Stomach (tissue), 9 donors: ENCODE data around the gene GDPD1. TPM values are rescaled to one million over a fixed set of nuclear protein-coding genes. Genes with fewer than 3 reads are reported as not detected.
A peak's percentile ranks its signal among the peaks of the same experiment; 100 is the strongest.
"Not testable (repeated sequence)": the region's sequence is repeated elsewhere in the genome, so short reads cannot be mapped to it uniquely, and the experiment has no call there.

ENCODE experiments used
- DNase-seq, 2 donors: peaks; one replicate each; pipeline versions ENCODE4 v3.0.0 to v3.0.0-alpha.2; 2013 to 2019
- H3K27ac ChIP-seq, 5 donors: fragments of 200-600 bp in 4 of 5; sonication (generic) in 4 of 5; one replicate each; pipeline ENCODE4 v1.5.1; 2013 to 2019; ENCODE audit warnings: mild to moderate bottlenecking in 1 of 5, moderate library complexity in 1 of 5
- H3K27me3 ChIP-seq, 3 donors: fragments of 200-600 bp; sonication (generic); one replicate each; pipeline ENCODE4 v1.5.1; 2017 to 2019; ENCODE audit warnings: mixed run types in 1 of 3
- H3K36me3 ChIP-seq, 4 donors: fragments of 200-600 bp; sonication (generic); 1 replicate in 3 of 4; 2 replicates in 1 of 4; pipeline ENCODE4 v1.5.1; 2016 to 2019
- H3K4me1 ChIP-seq, 4 donors: fragments of 200-600 bp; sonication (generic); one replicate each; pipeline ENCODE4 v1.5.1; 2016 to 2019
- H3K4me3 ChIP-seq, 4 donors: fragments of 200-600 bp; sonication (generic) in 3 of 4; one replicate each; pipeline ENCODE4 v1.5.1; 2016 to 2019; ENCODE audit warnings: mild to moderate bottlenecking in 1 of 4
- H3K9me3 ChIP-seq, 4 donors: fragments of 200-600 bp; sonication (generic); one replicate each; pipeline ENCODE4 v1.5.1; 2016 to 2019
- EP300 ChIP-seq: sonication (generic); formaldehyde crosslinking; IDR thresholded peaks from one replicate; pipeline ENCODE4 v1.6.1; 2017; ENCODE audit warnings: antibody characterized with exemption
- POLR2A ChIP-seq, 4 donors: fragments of 450-650 bp; IDR thresholded peaks; one replicate each; pipeline ENCODE4 v1.6.1; 2016; ENCODE audit warnings: antibody characterized with exemption in 4 of 4, control low read depth in 2 of 4, mild to moderate bottlenecking in 1 of 4, moderate library complexity in 1 of 4
- POLR2AphosphoS5 ChIP-seq, 3 donors: sonication (generic); formaldehyde crosslinking; IDR thresholded peaks; one replicate each; pipeline ENCODE4 v1.6.1; 2016; ENCODE audit warnings: antibody characterized with exemption in 3 of 3
- WGBS, 5 donors: extraction: QIAGEN DNeasy Blood & Tissue Kit in 3 of 5; methylation state at CpG; one replicate each; pipeline versions ENCODE4 v1.1.5 to v1.1.7; 2013 to 2018; 5-methylcytosine and 5-hydroxymethylcytosine counted together
- intact Hi-C: fragments of 100-400 bp; cut with DNase I; formaldehyde crosslinking; loops from one replicate; pipeline ENCODE4 v1.15.1; 2023; ENCODE audit warnings: low total_unique reads
- polyA plus RNA-seq, 3 donors: library from polyadenylated mRNA; stranded (reverse); fragments of 200-250 nt; gene quantifications; one replicate each; pipeline ENCODE4 v1.2.3, GENCODE V29; 2013
- small RNA-seq, 4 donors: library from RNA; depleted of rRNA; stranded (forward); fragments of <200 nt; gene quantifications; one replicate each; pipeline ENCODE3, GENCODE V24; 2016
- total RNA-seq, 5 donors: library from RNA; depleted of rRNA; stranded (reverse); fragments of >200 nt; gene quantifications; one replicate each; pipeline versions ENCODE4 v1.1.0 to v1.2.3, GENCODE V29; 2014 to 2016
- TF ChIP-seq, protein P1 (sequence below), 7 experiments: fragments of 450-650 bp in 4 of 7; fragments of 200-600 bp in 3 of 7; sonication (generic) in 3 of 7; IDR thresholded peaks; one replicate each; pipeline ENCODE4 v1.5.1; 2016 to 2019; ENCODE audit warnings: antibody characterized with exemption in 7 of 7, control low read depth in 2 of 7, mild to moderate bottlenecking in 1 of 7
- donor health status: healthy with polysubstance abuse.
- donor health status: Bipolar disorder and iron deficiency.
- donor health status: healthy.

Gene GDPD1
- total and polyA plus RNA-seq, 8 donors, result 0.40 to 8.6 (median 1.8) TPM; not detected in 2

DNA sequence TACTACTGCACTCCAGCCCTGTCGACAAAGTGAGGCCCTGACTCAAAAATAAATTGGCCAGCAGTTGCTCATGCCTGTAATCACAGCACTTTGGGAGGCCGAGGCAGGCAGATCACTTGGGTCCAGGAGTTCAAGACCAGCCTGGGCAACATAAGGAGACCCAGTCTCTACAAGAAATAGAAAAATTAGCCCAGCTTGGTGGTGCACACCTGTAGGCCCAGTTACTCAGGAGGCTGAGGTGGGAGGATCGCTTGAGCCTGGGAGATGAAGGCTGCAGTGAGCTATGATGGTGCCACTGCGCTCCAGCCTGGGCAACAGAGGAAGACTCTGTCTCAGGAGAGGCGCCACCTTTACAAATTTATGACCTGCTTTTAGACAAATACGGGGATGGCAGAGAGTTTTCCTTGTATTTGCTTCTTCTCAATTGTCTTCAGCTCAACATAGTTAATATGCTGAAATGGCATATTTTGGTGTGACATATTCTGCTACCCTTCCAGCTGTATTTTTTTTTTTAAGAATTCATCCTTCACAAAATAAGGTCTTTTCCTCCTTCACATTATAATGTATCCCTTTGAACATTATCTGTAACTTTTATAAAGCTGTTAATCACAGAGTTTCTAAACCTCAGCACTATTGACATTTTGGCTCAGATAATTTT lies 90.1 kb downstream of the GDPD1 start:
- Histone ChIP-seq H3K27ac (no peak overlapping the region), H3K4me1 (peaks cover 0 to 11% (median 7%) of the 10 kb centered on the region in 4 donors), H3K36me3 (no peaks in the 10 kb centered on the region), H3K27me3 (no peaks in the 10 kb centered on the region), H3K9me3 (no peaks in the 10 kb centered on the region), H3K4me3 (no peak overlapping the region)
- WGBS, 5 donors, result 78 to 84% (median 79%) methylated on average over 6 of the region's 6 CpGs
- TF ChIP-seq POLR2AphosphoS5 (IDR thresholded peaks at IDR 0.05) (no peak), POLR2A (IDR thresholded peaks at IDR 0.05) (no peak), EP300 (no peak)
- TF ChIP-seq, protein P1, sequence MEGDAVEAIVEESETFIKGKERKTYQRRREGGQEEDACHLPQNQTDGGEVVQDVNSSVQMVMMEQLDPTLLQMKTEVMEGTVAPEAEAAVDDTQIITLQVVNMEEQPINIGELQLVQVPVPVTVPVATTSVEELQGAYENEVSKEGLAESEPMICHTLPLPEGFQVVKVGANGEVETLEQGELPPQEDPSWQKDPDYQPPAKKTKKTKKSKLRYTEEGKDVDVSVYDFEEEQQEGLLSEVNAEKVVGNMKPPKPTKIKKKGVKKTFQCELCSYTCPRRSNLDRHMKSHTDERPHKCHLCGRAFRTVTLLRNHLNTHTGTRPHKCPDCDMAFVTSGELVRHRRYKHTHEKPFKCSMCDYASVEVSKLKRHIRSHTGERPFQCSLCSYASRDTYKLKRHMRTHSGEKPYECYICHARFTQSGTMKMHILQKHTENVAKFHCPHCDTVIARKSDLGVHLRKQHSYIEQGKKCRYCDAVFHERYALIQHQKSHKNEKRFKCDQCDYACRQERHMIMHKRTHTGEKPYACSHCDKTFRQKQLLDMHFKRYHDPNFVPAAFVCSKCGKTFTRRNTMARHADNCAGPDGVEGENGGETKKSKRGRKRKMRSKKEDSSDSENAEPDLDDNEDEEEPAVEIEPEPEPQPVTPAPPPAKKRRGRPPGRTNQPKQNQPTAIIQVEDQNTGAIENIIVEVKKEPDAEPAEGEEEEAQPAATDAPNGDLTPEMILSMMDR (IDR thresholded peaks at IDR 0.05), result no peak
- no peak for DNase-seq
- intact Hi-C loops, result no loop called here

DNA sequence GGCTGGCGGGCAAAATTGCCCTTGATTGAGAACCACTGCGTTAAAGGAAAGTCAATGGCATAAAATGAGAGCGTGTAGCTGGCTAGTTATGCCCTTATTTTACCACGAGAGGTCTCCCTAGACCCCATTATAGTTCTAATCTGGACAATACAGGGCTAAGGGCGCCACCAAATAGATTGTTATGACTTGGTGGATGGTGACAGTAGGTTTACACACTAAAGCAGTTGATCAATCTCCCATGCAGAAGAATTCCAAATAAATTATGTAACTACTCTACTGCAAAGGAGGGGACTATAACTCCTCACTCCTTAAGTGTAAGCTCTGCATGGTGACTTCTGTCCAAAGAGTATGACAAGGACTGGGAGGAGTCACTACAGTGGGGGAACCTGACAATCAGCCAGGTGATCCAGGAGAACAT lies 90.7 kb downstream of the GDPD1 start:
- WGBS, 5 donors, result 0 to 2% (median 0%) methylated on average over 5 of the region's 5 CpGs
- H3K4me1 ChIP-seq, result peaks cover 0 to 11% (median 7%) of the 10 kb centered on the region in 4 donors
- DNase-seq, result peak; percentile 43 to 86

DNA sequence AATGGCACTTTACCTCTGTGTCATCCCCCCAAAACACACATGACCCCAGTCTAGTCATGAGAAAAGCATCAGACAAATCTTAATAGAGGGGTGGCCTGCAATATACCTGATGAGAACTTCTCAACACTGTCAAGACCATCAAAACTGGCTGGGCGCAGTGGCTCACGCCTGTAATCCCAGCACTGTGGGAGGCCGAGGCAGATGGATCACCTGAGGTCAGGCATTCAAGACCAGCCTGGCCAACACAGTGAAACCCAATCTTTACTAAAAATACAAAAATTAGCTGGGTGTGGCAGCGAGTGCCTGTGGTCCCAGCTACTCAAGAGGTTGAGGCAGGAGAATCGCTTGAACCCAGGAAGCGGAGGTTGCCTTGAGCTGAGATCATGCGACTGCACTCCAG lies 91.2 kb downstream of the GDPD1 start:
- H3K9me3 ChIP-seq, intact Hi-C loops: not testable (repeated sequence)

More for the DNA sequence above, 90.7 kb downstream of the GDPD1 start:
- intact Hi-C loops, result no loop called here
- Histone ChIP-seq H3K4me3 (no peak overlapping the region), H3K9me3 (no peaks in the 10 kb centered on the region), H3K27ac (no peak overlapping the region), H3K36me3 (no peaks in the 10 kb centered on the region), H3K27me3 (no peaks in the 10 kb centered on the region)
- TF ChIP-seq POLR2AphosphoS5 (IDR thresholded peaks at IDR 0.05), result peak in 1 of 3 donors; percentile 58
- no peak for TF ChIP-seq EP300
- TF ChIP-seq, protein P1 (IDR thresholded peaks at IDR 0.05), result peak in 5 of 7 experiments; percentile 71 to 93 (median 81)

DNA sequence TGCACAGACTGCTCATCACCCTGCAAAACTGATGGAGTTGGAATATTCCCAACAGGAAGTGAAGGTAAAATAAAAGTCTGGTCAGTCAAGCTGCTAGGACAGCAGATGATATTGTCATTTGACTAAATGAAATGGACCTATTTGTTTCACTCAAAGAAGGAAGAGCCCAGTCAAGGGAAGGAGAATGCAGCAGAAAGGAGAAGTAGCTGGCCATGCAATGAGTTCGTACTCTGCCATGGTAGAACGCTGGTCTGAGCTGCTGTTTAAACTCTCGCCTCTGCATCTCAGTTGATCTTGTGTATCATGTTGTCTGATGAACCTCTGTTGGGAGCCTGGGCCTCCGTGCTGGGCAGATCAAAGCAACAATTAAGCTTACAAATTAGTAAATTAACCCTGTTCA lies 95.6 kb downstream of the GDPD1 start:
- Histone ChIP-seq H3K27me3 (no peaks in the 10 kb centered on the region), H3K4me3 (no peak overlapping the region), H3K9me3 (no peaks in the 10 kb centered on the region), H3K36me3 (no peaks in the 10 kb centered on the region), H3K4me1 (peaks cover 0 to 6% (median 4%) of the 10 kb centered on the region in 4 donors), H3K27ac (no peak overlapping the region)
- 59 to 76% (median 72%) methylated on average over 4 of the region's 4 CpGs for WGBS, 5 donors
- TF ChIP-seq POLR2A (IDR thresholded peaks at IDR 0.05) (no peak), POLR2AphosphoS5 (IDR thresholded peaks at IDR 0.05) (no peak), EP300 (no peak)
- TF ChIP-seq, protein P1 (IDR thresholded peaks at IDR 0.05), result no peak
- no peak for DNase-seq
- intact Hi-C loops, result loop anchor here (5.0 kb wide), 1 partner anchor 121 kb away; no protein-coding TSS in a partner anchor

More for the DNA sequence above, 91.2 kb downstream of the GDPD1 start:
- not testable (repeated sequence) for H3K36me3 ChIP-seq, H3K27ac ChIP-seq, H3K4me3 ChIP-seq, DNase-seq, H3K27me3 ChIP-seq
- peaks cover 0 to 11% (median 7%) of the 10 kb centered on the region in 4 donors for H3K4me1 ChIP-seq
- WGBS, 5 donors, result 85 to 91% (median 91%) methylated on average over 7 of the region's 7 CpGs

Small RNA genes lying within 50 kb of the gene (small RNA-seq; reads per million reads assigned to genes)
- gene RF00019 (0 reads per million in 4 donors), gene SNRPGP17 (0 reads per million in 4 donors)

Other genes with a start within 250 kb of the GDPD1 start
- gene TRIM37, start 113.6 kb upstream of the GDPD1 start, total RNA-seq, result 10 to 100 TPM; 26.9 to 68.7 (median 42.8) TPM
- 1 to 10 TPM; 4.9 to 9.7 (median 6.7) TPM for gene TRIM37, start 113.6 kb upstream of the GDPD1 start, polyA plus RNA-seq
- gene SKA2, start 65.3 kb upstream of the GDPD1 start, total RNA-seq, result 10 to 100 TPM in 2 of 5 donors, 1 to 10 TPM in 2, not detected in 1; 7.6 to 72.1 (median 22.4) TPM
- 10 to 100 TPM; 29.8 to 53.0 (median 34.5) TPM for gene SKA2, start 65.3 kb upstream of the GDPD1 start, polyA plus RNA-seq
- 1 to 10 TPM in 3 of 5 donors, under 1 TPM in 1, not detected in 1; 0.45 to 6.4 (median 2.7) TPM for gene PRR11, start 64.8 kb upstream of the GDPD1 start, total RNA-seq
- 1 to 10 TPM; 1.5 to 1.9 (median 1.6) TPM for gene PRR11, start 64.8 kb upstream of the GDPD1 start, polyA plus RNA-seq
- gene SMG8, start 10.5 kb upstream of the GDPD1 start, total RNA-seq, result 10 to 100 TPM in 3 of 5 donors, 1 to 10 TPM in 1, under 1 TPM in 1; 0.58 to 42.0 (median 12.8) TPM
- gene SMG8, start 10.5 kb upstream of the GDPD1 start, polyA plus RNA-seq, result 1 to 10 TPM; 2.9 to 3.8 (median 3.1) TPM
- 10 to 100 TPM; 22.2 to 60.8 (median 37.8) TPM for gene YPEL2, start 111.1 kb downstream of the GDPD1 start, total RNA-seq
- 10 to 100 TPM in 1 of 3 donors, 1 to 10 TPM in 2; 4.4 to 10.4 (median 9.0) TPM for gene YPEL2, start 111.1 kb downstream of the GDPD1 start, polyA plus RNA-seq